Activated naive CD4-positive, alpha-beta T cell (primary cell): ENCODE measurements around the gene LRRN4CL.
"Not testable (repeated sequence)": the region's sequence is repeated elsewhere in the genome, so short reads cannot be mapped to it uniquely, and the experiment has no call there.

Experiments
- DNase-seq, 4 experiments: peaks; one replicate each; lab custom pipeline; 2025; lab: John Stamatoyannopoulos, UW

The LRRN4CL gene

DNA sequence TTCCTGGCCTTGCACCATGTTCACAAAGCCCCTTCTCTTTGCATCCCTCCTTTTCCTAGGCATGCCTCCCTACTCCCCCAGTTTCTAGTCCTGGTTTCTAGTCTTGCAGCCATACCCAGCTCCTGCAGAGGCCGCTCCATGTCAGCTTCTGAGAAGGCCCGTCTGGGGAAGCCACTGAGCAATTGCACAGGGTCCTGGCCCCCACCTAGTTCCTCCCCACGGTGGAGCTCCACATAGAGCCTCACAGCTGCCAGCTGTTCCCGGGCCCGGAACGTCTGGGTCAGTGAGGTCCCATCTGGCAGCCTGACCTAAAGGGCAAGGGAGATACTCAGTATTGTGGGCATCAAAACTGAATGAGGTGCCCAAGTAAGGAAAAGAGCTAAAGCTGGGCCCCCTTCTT lies 12.6 kb downstream of the LRRN4CL start:
- DNase-seq: no peak

DNA sequence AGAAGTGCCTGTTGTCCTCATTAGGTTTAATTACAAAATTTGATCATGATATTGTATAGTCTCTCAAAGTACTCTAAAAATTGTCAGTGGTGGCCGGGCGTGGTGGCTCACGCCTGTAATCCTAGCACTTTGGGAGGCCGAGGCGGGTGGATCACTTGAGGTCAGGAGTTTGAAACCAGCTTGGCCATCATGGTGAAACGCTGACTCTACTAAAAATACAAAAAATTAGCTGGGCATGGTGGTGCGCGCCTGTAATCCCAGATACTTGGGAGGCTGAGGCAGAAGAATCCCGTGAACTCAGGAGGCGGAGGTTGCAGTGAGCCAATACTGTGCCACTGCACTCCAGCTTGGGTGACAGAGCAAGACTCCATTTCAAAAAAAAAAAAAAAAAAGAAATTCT lies 13.9 kb downstream of the LRRN4CL start:
- not testable (repeated sequence) for DNase-seq

GRCh38 chr11:62673196-62673525 lies 16.2 kb downstream of the LRRN4CL start:
- DNase-seq: no peak

- DNase-seq: peak; percentile 39 to 60 (median 49)
Measured at GRCh38 chr11:62671608-62672389, 17.5 kb downstream of the LRRN4CL start, which contains the start of the genes LBHD1 and UQCC3. LBHD1 (minus strand) TSS chr11:62672267; CDS start chr11:62670031, 2,236 bp downstream. UQCC3 (plus strand) TSS chr11:62671673; CDS start chr11:62671746, 73 bp downstream.

DNA sequence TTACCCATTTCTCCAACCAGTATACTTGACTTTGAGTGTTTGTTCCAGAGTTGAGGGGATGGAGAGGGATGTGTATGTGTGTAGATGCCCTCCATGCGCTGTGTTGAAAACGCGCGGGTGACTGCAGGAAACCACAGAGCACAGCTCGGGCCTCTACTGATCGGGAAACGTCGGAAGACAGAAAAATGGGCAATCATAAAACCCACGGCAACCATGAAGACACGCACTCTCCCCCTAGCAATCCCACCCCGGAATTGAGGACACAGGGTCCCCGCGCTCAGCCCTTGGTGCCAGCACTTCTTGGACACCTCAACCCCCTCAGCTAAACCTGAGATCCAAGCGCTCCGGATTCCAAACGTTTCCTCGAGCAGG lies 18.1 kb downstream of the LRRN4CL start:
- peak in 1 of 4 experiments; percentile 42 for DNase-seq

DNA sequence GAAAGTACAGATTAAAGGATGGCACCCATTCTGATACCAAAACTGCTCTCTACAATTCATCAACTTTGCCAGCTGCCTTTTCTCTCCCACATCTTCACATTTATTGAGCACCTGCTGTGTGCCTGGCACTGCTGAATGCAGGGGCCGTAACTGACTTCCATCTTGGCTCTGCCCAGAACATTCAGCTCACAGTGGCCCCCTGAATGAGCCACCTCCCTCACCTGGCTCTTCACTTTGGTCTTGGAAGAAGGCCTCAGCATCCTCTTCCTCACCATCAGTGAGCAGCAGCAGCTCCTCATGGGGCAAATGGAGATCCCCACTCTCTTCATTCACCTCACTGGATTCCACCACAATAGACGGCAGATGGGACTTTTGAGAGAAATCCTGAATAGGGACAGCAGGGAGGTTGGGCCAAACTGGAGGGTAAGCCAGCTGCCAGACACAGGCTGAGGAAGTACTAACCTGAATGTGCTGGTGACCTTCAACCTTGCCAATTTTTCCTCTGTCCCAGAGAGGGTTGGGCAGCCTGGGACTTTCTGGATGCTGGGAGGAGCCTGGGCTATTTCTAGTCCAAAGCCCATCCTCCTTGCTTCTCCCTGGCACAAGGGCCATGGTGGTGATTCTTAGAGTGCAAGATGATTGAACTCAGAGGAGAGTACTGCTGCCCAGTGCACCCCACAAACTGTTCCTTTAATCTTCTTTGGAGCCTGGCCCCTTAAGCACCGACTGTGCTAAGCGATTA lies 19.7 kb downstream of the LRRN4CL start:
- no peak for DNase-seq

DNA sequence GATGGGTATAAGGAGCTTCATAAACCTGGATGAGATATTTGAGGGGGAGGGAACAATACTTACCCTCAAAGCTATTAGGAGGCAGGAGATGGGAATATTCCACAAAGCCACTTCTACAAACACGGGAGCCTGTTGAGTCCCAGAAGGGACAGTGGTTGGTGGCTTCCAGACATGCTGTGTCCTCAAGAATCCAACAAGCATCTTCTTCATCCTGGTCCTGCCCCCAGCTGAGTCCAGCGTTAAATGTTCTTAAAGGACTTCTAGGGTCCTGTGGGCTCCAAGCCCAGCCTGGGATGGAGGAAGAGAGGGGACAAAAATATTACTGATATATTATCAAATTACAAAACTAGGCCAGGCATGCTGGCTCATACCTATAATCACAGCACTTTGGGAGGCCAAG lies 21.9 kb downstream of the LRRN4CL start:
- no peak for DNase-seq

DNA sequence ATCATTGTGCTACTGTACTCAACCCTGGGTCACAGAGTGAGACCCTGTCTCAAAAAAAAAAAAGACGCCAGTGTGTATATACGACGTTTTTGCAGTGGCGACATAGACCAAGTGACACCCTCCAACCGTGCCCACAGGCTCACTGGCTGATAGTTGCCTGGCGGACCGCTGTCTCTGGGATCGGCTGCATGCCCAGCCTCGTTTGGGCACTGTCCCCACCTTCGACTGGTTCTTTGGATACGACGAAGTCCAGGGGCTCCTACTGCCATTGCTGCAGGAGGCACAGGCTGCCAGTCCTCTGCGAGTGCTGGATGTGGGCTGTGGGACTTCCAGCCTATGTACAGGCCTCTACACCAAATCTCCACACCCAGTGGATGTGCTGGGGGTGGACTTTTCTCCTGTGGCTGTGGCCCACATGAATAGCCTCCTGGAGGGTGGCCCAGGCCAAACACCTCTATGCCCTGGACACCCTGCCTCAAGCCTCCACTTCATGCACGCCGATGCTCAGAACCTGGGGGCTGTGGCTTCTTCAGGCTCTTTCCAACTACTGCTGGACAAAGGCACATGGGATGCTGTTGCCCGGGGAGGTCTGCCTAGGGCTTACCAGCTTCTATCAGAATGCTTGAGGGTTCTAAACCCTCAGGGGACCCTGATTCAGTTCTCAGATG lies 22.9 kb downstream of the LRRN4CL start:
- DNase-seq: no peak

DNA sequence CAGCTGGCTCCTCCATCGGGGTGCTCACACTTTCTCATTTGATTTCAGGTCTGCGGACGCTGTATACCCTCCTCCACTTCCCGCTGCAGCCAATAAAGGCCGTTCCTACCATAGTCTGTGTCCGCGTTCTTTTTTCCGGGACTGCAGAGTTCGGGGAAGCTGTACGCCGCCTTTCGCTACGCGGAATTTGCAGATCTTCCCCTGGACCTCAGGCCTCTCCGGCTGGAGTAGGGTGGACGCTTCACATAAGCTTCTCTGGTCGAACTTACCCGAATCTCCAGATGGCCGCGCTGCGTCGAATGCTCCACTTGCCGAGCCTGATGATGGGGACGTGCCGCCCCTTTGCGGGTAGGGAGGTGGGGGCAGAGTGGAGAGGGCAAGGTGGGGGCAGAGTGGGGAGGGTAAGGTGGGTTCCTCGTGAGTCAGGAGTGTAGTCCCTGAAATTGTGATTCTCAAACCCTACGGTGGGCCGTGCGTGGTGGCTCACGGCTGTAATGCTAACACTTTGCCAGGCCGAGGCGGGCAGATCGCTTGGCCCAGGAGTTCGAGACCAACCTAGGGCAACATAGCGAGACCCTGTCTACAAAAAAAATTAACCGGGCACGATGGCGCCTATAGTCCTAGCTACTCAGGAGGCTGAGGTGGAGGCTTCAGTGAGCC lies 23.6 kb downstream of the LRRN4CL start:
- DNase-seq: peak in 3 of 4 experiments; percentile 25 to 51 (median 47)

DNA sequence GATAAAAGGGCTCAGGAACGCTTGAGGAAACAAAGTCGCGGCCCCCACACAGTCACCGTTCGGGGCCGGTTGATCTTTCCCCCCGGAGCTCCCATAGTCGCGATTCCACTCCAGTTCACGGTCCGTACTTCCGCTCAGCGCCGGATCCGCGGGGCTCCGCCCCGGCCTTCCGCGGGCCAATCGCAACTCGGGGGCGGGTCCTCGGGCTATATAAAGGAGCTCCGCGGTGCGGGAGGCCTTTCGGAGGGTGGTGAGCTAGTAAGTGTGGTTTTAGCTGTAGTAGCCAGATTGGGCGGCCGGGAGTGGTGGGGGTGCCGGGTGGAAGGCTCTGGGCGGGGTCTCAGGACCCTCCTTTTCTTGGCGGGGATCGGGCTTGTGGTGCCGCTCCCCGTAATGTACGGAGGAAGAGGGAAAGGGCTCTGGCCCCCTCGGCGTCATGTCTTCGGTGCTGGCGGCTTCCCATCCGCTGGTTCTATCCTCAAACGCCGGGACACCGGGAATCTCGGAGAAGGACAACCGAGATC lies 24.2 kb downstream of the LRRN4CL start, which contains the start of the genes C11orf98 and CSKMT:
Gene C11orf98, minus strand, starts transcription at position 136 of the 524 bp plus-strand sequence. Its CDS starts 41 bp downstream, at position 95.
Gene CSKMT, plus strand, starts transcription at position 238 of the 524 bp plus-strand sequence. CDS start 568 bp downstream, outside the sequence.
- peak; percentile 90 to 93 (median 92) for DNase-seq

GRCh38 chr11:62664405-62665074 lies 24.8 kb downstream of the LRRN4CL start:
- peak in 3 of 4 experiments; percentile 25 to 63 (median 45) for DNase-seq

- no peak for DNase-seq
Measured at GRCh38 chr11:62656796-62657429, 32.4 kb downstream of the LRRN4CL start.

DNA sequence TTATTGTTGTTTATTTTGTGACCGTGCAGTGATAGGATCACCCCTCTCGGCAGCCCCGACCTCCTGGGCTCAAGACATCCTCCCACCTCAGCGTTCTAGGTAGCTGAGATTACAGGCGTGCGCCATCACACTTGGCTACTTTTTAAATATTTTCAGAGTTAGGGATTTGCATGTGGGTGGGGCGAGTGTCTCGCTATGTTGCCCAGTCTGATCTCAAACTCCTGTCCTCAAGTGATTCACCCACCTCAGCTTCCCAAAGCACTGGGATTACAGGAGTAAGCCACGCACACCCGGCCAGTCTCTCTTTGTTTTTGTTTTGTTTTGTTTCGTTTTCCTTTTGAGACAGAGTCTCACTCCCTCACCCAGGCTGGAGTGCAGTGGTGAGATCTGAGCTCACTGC lies 35.0 kb downstream of the LRRN4CL start:
- no peak for DNase-seq

DNA sequence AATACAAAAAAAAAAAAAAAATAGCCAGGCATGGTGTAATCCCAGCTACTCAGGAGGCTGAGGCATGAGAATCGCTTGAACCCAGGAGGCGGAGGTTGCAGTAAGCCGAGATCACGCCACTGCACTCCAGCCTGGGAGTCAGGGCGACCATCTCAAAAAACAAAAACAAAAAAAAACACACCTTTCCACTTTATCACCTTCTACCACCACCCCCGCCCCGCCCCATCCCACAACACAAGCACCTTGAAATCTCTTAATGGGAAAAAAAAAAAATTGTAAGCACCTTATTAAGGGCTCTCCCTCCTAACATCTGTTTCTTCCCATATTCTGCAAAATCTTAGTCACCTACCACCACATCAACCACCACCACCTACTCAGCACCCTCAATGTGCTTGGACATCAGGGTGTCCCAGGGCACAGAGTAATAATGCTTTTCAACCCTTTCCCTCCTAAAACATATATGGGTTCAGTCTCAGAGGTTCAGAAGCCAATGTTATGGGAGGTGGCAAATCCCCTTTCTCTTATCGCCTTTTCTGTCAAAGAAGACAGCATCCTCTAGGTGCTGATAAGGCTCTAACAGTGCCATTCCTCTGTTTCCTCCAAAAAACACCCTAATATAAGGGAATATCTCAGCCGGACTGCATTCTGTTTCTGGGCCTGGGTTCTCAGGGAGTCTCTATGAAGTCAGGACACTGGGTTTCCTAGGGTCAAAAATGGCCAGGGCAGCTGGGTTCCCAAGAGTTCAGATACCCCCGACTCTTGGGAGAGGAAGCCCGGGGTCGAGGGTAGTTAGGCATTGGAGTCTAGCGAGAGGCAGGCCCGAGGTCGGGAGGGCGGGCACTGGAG lies 36.9 kb downstream of the LRRN4CL start:
- DNase-seq: no peak

GRCh38 chr11:62650283-62650682 lies 39.0 kb downstream of the LRRN4CL start:
- DNase-seq: not testable (repeated sequence)

DNA sequence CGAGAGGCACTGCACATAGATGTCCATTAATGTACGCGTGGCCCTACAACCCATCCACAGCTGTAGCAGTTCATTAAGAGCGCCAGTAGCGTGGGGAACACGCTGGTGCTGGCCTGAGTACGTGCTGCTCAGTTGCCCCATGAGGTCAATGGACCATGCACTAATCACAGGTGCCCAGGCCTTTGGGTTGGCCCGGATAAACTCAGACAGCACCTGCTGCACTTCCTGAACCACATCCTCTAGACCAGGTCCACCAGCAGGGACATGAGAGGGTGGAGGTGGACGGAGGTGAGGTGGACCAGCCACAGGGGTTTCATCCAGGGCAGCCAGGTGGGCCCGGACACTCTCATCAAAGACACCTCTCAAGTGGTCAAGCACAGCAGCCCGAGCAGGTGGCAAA lies 39.8 kb downstream of the LRRN4CL start:
- DNase-seq: no peak

GRCh38 chr11:62648967-62649364 lies 40.4 kb downstream of the LRRN4CL start:
- DNase-seq: no peak

GRCh38 chr11:62648185-62648966 lies 41.0 kb downstream of the LRRN4CL start:
- no peak for DNase-seq

DNA sequence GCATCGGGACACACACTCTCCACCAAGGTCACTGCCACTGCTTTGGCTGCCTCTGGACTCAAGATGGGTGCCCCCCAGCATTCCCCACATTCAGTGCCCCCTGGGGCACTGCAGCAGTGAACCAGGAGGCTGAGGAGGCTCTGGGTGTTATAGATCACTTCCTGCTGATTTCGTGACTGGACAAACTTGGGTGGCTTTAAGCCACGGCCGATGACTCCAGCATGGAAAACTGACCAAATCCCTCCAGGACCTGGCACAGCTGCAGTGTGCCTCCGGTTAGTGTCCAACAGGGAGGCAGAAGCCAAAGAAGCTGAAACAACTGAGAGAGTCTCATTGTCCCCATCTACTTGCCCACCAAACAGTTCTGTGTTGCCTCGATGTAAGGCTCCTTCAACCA lies 41.7 kb downstream of the LRRN4CL start:
- no peak for DNase-seq
